HepG2 (cell line): ENCODE data around the gene DPF1. TPM values are rescaled to one million over a fixed set of nuclear protein-coding genes. Genes with fewer than 3 reads are reported as not detected.

Experiments used
- ATAC-seq: fragments of 200-7000 bp; cut with Tn5 transposase; 3 replicates; pipeline ENCODE4 v1.9.1; 2020; ENCODE audit warnings: mild to moderate bottlenecking, moderate library complexity
- BruUV-seq: library from RNA; stranded (reverse); fragments of 400-500 nt; replicated peaks from 2 replicates; lab custom pipeline; 2021; lab: Mats Ljungman, UMichigan
- CTCF ChIA-PET: fragments of 300-600 bp; formaldehyde crosslinking; extraction: SDS; loops from one replicate; lab custom pipeline; 2021; ENCODE audit warnings: low total read pairs, inconsistent platforms, low intra/inter-chr PET ratio; lab: Yijun Ruan, JAX
- POLR2A ChIA-PET: fragments of 350-600 bp; sonication (Branson Sonifier 250); formaldehyde crosslinking; loops from one replicate; lab custom pipeline; 2020; ENCODE audit warnings: antibody characterized with exemption, inconsistent platforms; lab: Yijun Ruan, JAX
- DNase-seq: peaks from one replicate; pipeline ENCODE4 v3.0.0-alpha.2; 2015; ENCODE audit warnings: low spot score
- FAIRE-seq: peaks from 3 replicates; lab custom pipeline; 2011; peaks lifted over from hg19 to GRCh38; lab: Jason Lieb, UNC
- H2AFZ ChIP-seq: one replicate; pipeline ENCODE4 v1.6.1; 2011; ENCODE audit warnings: low read length, inconsistent platforms
- H3K27ac ChIP-seq: fragments of 300-600 bp; 3 replicates; pipeline ENCODE4 v1.8.0; 2011; ENCODE audit warnings: mixed run types, mild to moderate bottlenecking, mixed read lengths, low read length, inconsistent platforms; ENCODE audit not compliant: insufficient read depth; ENCODE audit errors: extremely low read length
- H3K27me3 ChIP-seq, 2 experiments: fragments of 200-600 bp in 1 of 2; 2 replicates in 1 of 2; 3 replicates in 1 of 2; pipeline versions ENCODE4 v1.6.0 to v1.8.0; 2011; ENCODE audit warnings: low read length in 2 of 2, mild to moderate bottlenecking in 2 of 2, moderate library complexity in 2 of 2, inconsistent platforms in 1 of 2; ENCODE audit not compliant: insufficient read depth in 2 of 2, control insufficient read depth in 1 of 2
- H3K36me3 ChIP-seq, 2 experiments: fragments of 200-600 bp in 1 of 2; replicated peaks in 1 of 2; 2 replicates in 1 of 2; 3 replicates in 1 of 2; pipeline versions ENCODE4 v1.5.1 to v1.8.0; 2011; ENCODE audit warnings: low read length in 2 of 2, inconsistent platforms in 1 of 2; ENCODE audit not compliant: insufficient read depth in 2 of 2, control insufficient read depth in 1 of 2
- H3K4me1 ChIP-seq: 2 replicates; pipeline ENCODE4 v1.5.1; 2012; ENCODE audit warnings: low read length, inconsistent platforms; ENCODE audit not compliant: insufficient read depth
- H3K4me2 ChIP-seq: 2 replicates; pipeline ENCODE4 v1.6.0; 2011; ENCODE audit warnings: low read depth, low read length, inconsistent platforms
- H3K4me3 ChIP-seq, 3 experiments: fragments of 200-600 bp in 1 of 3; sonication (generic), shearing (Covaris generic) in 1 of 3; replicated peaks in 1 of 3; 2 replicates each; pipeline ENCODE4 v1.5.1; 2011 to 2016; ENCODE audit warnings: low read length in 3 of 3, inconsistent platforms in 2 of 3, low read depth in 2 of 3, mild to moderate bottlenecking in 2 of 3, control low read depth in 1 of 3, mixed read lengths in 1 of 3; ENCODE audit not compliant: insufficient read depth in 1 of 3
- H3K79me2 ChIP-seq: one replicate; pipeline ENCODE4 v1.6.1; 2011; ENCODE audit warnings: low read length, inconsistent platforms; ENCODE audit not compliant: insufficient read depth
- H3K9ac ChIP-seq: 2 replicates; pipeline ENCODE4 v1.6.0; 2011; ENCODE audit warnings: mild to moderate bottlenecking, low read depth, low read length, inconsistent platforms; ENCODE audit not compliant: insufficient read depth
- H3K9me3 ChIP-seq: 2 replicates; pipeline ENCODE4 v1.5.1; 2012; ENCODE audit warnings: mild to moderate bottlenecking, low read length
- H4K20me1 ChIP-seq: 2 replicates; pipeline ENCODE4 v1.6.0; 2011; ENCODE audit warnings: inconsistent platforms, mild to moderate bottlenecking, low read length, moderate library complexity; ENCODE audit not compliant: insufficient read depth
- AHDC1 ChIP-seq: sonication (generic); formaldehyde crosslinking; IDR thresholded peaks from 2 replicates; pipeline ENCODE4 v1.5.1; 2020; ENCODE audit warnings: mild to moderate bottlenecking, missing genetic modification reagents, borderline replicate concordance
- BRCA1 ChIP-seq: sonication (generic); formaldehyde crosslinking; IDR thresholded peaks from 2 replicates; pipeline ENCODE4 v1.4.0; 2020; ENCODE audit warnings: missing genetic modification reagents
- GABPB1 ChIP-seq: IDR thresholded peaks from 2 replicates; pipeline ENCODE4 v1.6.1; 2016; ENCODE audit warnings: mild to moderate bottlenecking, missing genetic modification reagents, moderate library complexity, missing compliant biosample characterization
- MBNL3 ChIP-seq: fragments of 250-450 bp; sonication (Bioruptor Pico); conservative IDR thresholded peaks from 2 replicates; pipeline ENCODE4 v1.8.0; 2022; ENCODE audit warnings: mild to moderate bottlenecking, inconsistent platforms
- PBX2 ChIP-seq: IDR thresholded peaks from 2 replicates; pipeline ENCODE4 v1.6.1; 2016; ENCODE audit warnings: control low read depth
- RFX5 ChIP-seq: IDR thresholded peaks from 2 replicates; pipeline ENCODE4 v1.6.1; 2011; ENCODE audit warnings: low read depth, low read length, improper control_type of control experiment
- ZNF549 ChIP-seq: sonication (generic); formaldehyde crosslinking; IDR thresholded peaks from 2 replicates; pipeline ENCODE4 v1.5.0; 2020; ENCODE audit warnings: missing genetic modification reagents
- ZNF639 ChIP-seq: conservative IDR thresholded peaks from 2 replicates; pipeline ENCODE4 v1.6.1; 2018; ENCODE audit warnings: missing genetic modification reagents
- ZNF710 ChIP-seq: sonication (generic); formaldehyde crosslinking; IDR thresholded peaks from 2 replicates; pipeline ENCODE4 v1.5.0; 2020; ENCODE audit warnings: mild to moderate bottlenecking, missing genetic modification reagents, borderline replicate concordance
- ZNF784 ChIP-seq: sonication (generic); formaldehyde crosslinking; IDR thresholded peaks from 2 replicates; pipeline ENCODE4 v1.5.1; 2020; ENCODE audit warnings: missing genetic modification reagents, mild to moderate bottlenecking, borderline replicate concordance
- ZSCAN31 ChIP-seq: sonication (generic); formaldehyde crosslinking; IDR thresholded peaks from 2 replicates; pipeline ENCODE4 v1.5.0; 2020; ENCODE audit warnings: low read depth, mild to moderate bottlenecking, missing genetic modification reagents
- WGBS: methylation state at CpG from one replicate; pipeline ENCODE4 v1.1.6; 2017; ENCODE audit warnings: low lambda C conversion rate; 5-methylcytosine and 5-hydroxymethylcytosine counted together
- in situ Hi-C: cut with HindIII; loops from 2 replicates; pipeline ENCODE4 v1.10.0; 2017; ENCODE audit warnings: low pct_unique_long_range_greater_than_20kb; ENCODE audit not compliant: extremely low pct_ligation_motif_present
- intact Hi-C: fragments of 100-400 bp; cut with micrococcal nuclease; formaldehyde crosslinking; loops from one replicate; pipeline ENCODE4 v1.10.0; 2022; ENCODE audit not compliant: unreplicated experiment
- polyA plus RNA-seq, 8 experiments: library from polyadenylated mRNA; depleted of rRNA in 3 of 8; stranded (reverse) in 7 of 8; unstranded in 1 of 8; fragments of >200 nt; fragmentation: Illumina TruSeq in 4 of 8; extraction: Trizol in 4 of 8; gene quantifications; 2 replicates each; pipeline versions ENCODE4 v1.2.1 to v1.2.3, GENCODE V29; 2011 to 2016; ENCODE audit warnings: low read depth in 4 of 8, missing spikeins in 1 of 8, mixed read lengths in 1 of 8; ENCODE audit not compliant: insufficient read depth in 1 of 8
- total RNA-seq, 5 experiments: library from RNA; depleted of rRNA; stranded (reverse); fragments of >200 nt; fragmentation: Illumina TruSeq; extraction: Trizol; gene quantifications; 2 replicates each; pipeline ENCODE4 v1.2.3, GENCODE V29; 2016; ENCODE audit warnings: low read depth in 1 of 5

Gene DPF1
- total and polyA plus RNA-seq, 2 of the 13 experiments (the other 11 are each of a cell fraction or from before 2014, with no cell fraction given) = 1.0 to 3.2 TPM

- H3K4me1 ChIP-seq = peaks cover 7% of the 10 kb centered on the region
- WGBS = 10% methylated on average over 7 of the region's 7 CpGs
- ATAC-seq = no peak
- no peak for DNase-seq
- H3K9ac ChIP-seq = no peak overlapping the region
- H3K4me3 ChIP-seq = no peak overlapping the region
- peaks cover 4 to 18% of the 10 kb centered on the region in 2 experiments; a peak in 4 of 5 replicates for H3K27me3 ChIP-seq
- no peak overlapping the region for H3K27ac ChIP-seq
- H3K4me2 ChIP-seq = no peak overlapping the region
- in situ Hi-C loops = no loop called here
- H3K36me3 ChIP-seq = no peaks in the 10 kb centered on the region
- intact Hi-C loops = no loop called here
- no peak overlapping the region for H2AFZ ChIP-seq
- H3K79me2 ChIP-seq = no peaks in the 10 kb centered on the region
- no TSS peak for BruUV-seq
- ChIA-PET CTCF (no interaction called here), POLR2A (no interaction called here)
- no peaks in the 10 kb centered on the region for H3K9me3 ChIP-seq
- FAIRE-seq = no peak
- H4K20me1 ChIP-seq = no peaks in the 10 kb centered on the region
- TF ChIP-seq GABPB1 (CRISPR knock-in tag) = no peak
- no peak for TF ChIP-seq BRCA1 (CRISPR knock-in tag)
- TF ChIP-seq PBX2 = no peak
- no peak for TF ChIP-seq RFX5
- no peak for TF ChIP-seq ZNF710
- no peak for TF ChIP-seq AHDC1 (CRISPR knock-in tag)
- no peak for TF ChIP-seq MBNL3 (CRISPR knock-in tag)
- no peak for TF ChIP-seq ZNF549 (CRISPR knock-in tag)
- no peak for TF ChIP-seq ZNF784
- TF ChIP-seq ZNF639 (CRISPR knock-in tag) = no peak
- TF ChIP-seq ZSCAN31 (CRISPR knock-in tag) = no peak
Measured at GRCh38 chr19:38231918-38232317, 7.9 kb upstream of the DPF1 start.
